GM21717 (cell line): ENCODE results near the gene KLLN.
A peak's percentile ranks its signal among the peaks of the same experiment; 100 is the strongest.
"Not testable (repeated sequence)": the region's sequence is repeated elsewhere in the genome, so short reads cannot be mapped to it uniquely, and the experiment has no call there.

ENCODE experiments used
- ATAC-seq: cut with Tn5 transposase; IDR thresholded peaks from one replicate; pipeline ENCODE4 v1.9.1; 2021; ENCODE audit warnings: mild to moderate bottlenecking, moderate library complexity; ENCODE audit not compliant: unreplicated experiment

KLLN gene

GRCh38 chr10:87843714-87844113, 19.6 kb downstream of the KLLN start:
- ATAC-seq = no peak

GRCh38 chr10:87842776-87843497, 20.4 kb downstream of the KLLN start:
- no peak for ATAC-seq

GRCh38 chr10:87842220-87842641, 21.1 kb downstream of the KLLN start:
- ATAC-seq = no peak

DNA sequence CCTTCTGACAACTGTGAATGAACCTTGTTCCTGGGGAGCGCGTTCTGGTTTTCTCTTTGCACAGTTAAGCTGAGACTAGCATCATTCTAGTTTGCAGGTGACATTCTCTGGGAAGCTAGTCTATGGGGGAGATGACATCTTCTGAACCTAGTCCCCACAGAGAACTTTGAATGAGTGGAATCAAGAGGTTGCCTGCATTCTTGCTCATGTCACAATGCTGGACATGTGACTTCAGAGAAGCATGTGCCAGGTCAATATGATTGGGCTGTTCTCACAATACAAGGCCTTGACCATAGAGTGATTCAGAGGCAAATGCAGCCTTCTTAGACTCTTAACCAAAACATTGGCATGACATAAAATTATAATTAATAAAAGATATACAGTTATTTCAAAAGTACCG, 22.1 kb downstream of the KLLN start:
- ATAC-seq = no peak

GRCh38 chr10:87838650-87839049, 24.7 kb downstream of the KLLN start:
- ATAC-seq = no peak

DNA sequence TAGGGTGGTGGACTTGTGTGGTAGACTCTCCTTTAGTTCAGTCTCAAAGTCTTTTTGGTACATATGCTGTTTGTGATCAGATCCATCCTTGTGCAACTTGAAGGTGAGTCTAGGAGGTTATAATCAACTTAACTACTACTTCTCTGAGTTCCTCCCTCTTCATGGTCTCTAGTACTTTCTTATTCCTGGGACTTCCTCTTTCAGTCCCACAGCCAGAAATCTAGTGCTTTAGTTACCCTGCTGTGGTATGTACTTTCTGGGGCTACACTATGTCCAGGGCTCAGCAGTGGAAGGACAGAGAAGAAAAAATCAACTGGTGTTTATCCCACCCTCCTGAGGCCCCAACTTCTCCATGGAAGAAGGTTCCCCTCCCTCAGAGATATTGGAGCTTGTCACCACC, 25.9 kb downstream of the KLLN start:
- no peak for ATAC-seq

DNA sequence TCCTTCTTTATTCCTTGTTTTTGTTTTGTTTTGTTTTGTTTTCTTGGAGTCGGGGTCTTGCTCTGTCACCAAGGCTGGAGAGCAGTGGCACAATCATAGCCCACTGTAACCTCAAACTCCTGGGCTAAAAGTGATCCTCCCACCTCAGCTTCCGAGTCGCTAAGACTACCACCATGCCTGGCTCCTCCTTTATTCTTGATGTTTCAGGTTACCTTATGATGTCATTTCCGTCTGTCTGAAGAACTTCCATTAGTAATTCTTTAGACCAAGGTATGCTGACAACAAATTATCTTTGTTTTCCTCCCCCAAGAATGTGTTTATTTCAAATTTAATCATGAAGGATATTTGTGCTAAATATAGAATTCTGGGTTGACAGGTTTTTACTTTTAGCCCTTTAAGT, 27.2 kb downstream of the KLLN start:
- ATAC-seq = no peak

DNA sequence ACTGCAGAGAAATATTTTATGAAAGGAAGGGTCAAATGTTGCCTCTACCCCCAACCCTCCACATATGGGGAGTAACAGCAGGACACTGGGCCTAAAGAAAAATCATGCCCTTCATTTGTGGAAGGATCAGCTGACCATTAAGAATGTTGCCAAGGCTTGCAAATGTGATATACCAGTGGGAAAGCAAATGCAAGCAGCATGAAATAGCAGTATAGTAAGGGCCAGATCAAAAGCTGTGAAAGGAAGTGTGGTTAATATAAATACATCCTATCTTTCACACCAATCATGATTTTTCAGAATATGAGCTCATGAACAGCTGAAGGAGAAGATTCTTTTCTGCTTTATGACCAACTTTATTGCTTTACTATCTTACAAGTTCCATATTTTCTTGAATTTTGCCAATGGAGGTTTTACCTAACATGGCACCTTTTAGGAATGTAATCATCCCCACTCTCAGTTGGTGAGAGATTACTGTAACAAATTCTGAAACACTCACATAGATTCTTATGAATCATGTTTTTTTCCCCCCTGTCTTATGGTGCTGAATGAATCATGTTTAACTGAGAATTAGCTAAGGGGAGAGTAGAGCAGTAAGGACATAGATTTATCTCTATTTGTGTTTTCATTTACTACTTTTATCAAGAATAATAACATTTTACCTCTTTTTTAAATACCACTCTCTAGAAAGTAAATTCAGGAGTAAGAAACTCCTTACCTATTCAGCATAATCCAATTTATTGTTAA, 33.2 kb downstream of the KLLN start:
- ATAC-seq = no peak

DNA sequence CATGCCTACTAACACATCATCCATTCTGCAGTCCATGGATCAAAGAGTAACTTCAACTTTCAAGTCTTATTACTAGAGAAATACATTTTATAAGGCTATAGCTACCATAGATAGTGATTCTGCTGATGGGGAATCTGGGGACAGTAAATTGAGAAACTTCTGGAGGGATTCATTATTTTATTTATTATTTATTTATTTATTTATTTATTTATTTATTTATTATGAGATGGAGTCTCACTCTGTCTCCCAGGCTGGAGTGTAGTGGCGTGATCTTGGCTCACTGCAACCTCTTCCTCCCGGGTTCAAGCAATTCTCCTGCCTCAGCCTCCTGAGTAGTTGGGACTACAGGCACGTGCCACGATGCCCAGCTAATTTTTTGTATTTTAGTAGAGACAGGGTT, 34.3 kb downstream of the KLLN start:
- not testable (repeated sequence) for ATAC-seq

DNA sequence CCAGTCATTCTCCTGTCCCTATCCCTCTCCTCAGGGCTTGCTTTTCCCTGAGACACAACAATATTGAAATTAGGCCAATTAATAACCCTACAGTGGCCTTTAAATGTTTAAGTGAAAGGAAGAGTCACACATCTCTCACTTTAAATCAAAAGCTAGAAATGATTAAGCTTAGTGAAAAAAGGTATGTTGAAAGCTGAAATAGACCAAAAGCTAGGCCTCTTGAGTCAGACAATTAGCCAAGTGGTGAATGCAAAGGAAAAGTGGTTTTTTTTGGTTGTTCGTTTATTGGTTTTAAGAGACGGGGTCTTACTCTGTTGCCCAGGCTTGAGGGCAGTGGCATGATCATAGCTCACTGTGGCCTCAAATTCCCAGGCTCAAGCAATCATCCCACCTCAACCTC, 35.7 kb downstream of the KLLN start:
- no peak for ATAC-seq

- no peak for ATAC-seq
Observed at GRCh38 chr10:87826653-87827052, 36.7 kb downstream of the KLLN start.

GRCh38 chr10:87819289-87819585, 44.1 kb downstream of the KLLN start:
- no peak for ATAC-seq

GRCh38 chr10:87818505-87819288, 44.6 kb downstream of the KLLN start:
- peak; percentile 49 for ATAC-seq

DNA sequence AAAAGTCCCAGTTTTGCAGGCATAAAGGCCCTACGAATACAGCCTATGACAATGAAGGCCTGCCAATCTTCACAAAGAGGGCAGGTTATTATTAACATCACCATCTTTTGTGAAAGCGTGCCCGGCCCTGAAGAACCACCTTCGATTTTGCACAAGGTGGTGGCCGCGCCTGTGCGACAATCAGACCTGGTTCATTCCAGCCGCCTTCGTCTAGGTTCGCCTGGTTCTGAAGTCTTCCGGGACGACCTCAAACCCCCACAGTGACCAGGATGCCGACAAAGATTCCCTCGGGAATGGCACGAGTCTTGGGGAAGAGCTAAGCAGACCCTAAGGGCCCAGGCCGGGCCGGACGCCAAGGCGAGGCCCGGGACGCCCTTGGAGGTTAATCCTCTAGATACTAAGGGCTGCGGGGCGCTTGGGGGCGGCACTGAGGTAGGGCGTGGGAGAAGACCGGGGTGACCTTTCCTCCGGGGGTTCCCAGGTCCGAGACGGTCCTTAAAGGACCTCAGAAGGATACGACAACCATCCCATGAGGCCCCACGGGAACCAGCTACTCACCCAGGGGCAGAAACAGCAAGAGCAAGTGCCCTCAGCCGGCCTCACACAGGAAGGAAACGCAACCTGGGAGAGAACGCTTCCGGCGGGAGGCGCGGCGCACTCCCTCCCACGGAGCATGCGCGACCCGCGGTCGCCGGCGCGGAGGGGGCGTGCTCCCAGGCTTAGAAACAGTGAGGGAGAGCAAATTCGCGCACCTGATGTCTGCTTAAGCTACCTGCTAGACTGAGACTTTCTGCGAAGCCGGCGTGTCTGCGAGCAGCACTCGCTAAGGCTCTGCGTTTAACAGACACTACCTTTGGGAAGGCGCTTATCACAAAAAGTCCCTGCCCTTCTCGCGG, 45.5 kb downstream of the KLLN start, which contains the start of gene ATAD1:
ATAD1 (minus strand) TSS at position 618 of the 896 bp plus-strand sequence. CDS start 3,627 bp downstream, outside the sequence.
- ATAC-seq = peak; percentile 65

DNA sequence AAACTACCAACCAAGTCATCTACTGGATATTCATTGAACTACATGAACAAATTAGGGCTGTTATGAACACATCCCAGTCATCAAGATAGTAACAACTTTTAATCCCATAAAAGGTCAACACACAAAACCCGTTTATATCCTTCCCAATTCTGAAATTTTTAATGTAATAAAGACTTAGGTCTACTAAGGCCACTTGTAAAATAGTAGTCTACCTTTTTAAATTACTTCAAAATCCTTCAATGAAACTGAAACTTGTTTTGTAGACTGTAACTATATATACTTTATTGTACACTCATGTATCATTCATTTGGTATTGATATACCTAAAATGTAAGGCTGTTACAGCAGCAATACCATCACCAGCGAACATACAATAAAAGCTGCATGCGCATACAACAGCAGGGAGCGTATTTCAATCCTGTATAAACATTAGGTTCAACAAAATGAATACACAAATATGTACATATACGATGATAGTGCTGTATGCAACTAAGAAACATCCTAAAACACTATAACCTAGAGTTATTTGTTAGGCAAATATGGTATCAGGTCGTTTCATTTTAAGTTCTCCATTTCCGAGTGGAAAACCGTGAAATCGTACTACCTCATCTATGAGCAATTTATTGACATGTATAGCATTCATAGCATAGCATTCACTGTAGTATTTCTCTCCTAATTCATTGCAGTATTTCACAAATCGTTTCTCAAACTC, 46.3 kb downstream of the KLLN start:
- ATAC-seq = peak; percentile 8

GRCh38 chr10:87816163-87816897, 47.0 kb downstream of the KLLN start:
- no peak for ATAC-seq
